ENCODE data around the gene NOL4L.

DNA sequence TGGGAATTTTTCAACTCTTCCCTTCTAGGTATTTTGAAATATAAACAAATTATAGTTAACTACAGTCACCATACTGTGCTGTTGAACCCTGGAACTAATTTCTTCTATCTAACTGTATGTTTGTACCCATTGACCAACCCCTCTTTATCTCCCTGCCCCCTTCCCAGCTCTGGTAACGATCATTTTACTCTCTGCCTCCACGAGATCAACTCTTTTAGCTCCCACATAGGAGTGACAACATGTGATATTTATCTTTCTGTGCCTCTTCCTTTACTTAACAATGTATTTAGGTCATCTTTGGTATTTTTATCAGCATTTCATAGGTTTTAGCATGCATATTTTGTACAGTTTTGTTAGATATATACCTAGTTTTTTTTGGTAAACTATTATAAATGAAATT is 181.1 kb downstream of the NOL4L start:
- TF ChIP-seq, protein P1, sequence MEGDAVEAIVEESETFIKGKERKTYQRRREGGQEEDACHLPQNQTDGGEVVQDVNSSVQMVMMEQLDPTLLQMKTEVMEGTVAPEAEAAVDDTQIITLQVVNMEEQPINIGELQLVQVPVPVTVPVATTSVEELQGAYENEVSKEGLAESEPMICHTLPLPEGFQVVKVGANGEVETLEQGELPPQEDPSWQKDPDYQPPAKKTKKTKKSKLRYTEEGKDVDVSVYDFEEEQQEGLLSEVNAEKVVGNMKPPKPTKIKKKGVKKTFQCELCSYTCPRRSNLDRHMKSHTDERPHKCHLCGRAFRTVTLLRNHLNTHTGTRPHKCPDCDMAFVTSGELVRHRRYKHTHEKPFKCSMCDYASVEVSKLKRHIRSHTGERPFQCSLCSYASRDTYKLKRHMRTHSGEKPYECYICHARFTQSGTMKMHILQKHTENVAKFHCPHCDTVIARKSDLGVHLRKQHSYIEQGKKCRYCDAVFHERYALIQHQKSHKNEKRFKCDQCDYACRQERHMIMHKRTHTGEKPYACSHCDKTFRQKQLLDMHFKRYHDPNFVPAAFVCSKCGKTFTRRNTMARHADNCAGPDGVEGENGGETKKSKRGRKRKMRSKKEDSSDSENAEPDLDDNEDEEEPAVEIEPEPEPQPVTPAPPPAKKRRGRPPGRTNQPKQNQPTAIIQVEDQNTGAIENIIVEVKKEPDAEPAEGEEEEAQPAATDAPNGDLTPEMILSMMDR (IDR thresholded peaks at IDR 0.05 in 8 of 11, conservative IDR thresholded peaks at IDR 0.05 in 3 of 11) = no peak
- no peak for TF ChIP-seq POLR2A (IDR thresholded peaks at IDR 0.05)
- TF ChIP-seq POLR2AphosphoS5 (IDR thresholded peaks at IDR 0.05) = no peak
